ENCODE data around the gene PTPRD. TPM values are rescaled to one million over a fixed set of nuclear protein-coding genes. Genes with fewer than 3 reads are reported as not detected.
"Not testable (repeated sequence)": the region's sequence is repeated elsewhere in the genome, so short reads cannot be mapped to it uniquely, and the experiment has no call there.

PTPRD gene
- total RNA-seq, 1 donor from 2014 or later, result 197 TPM

DNA sequence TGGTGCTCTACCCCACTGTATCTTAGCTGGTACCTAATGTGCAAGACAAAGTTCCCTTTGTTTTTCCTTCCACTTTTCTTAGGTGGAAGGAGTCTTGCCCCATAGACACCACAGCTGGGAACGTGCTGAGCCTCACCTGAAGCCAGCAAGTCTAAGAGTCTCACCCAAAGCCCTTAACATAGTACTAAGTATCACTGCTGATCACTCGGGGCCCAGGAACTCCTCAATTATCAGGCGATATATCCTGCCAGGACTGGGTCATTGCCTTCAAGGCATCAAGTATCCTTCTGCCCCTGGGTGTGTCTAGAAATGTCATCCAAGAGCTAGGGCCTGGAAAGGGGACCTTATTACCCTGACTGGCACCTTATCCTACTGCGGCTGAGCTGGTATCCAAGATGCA is 123.9 kb downstream of the PTPRD start:
- H3K27me3 Mint-ChIP-seq, result no peaks in the 10 kb centered on the region
- no peaks in the 10 kb centered on the region for H3K4me1 Mint-ChIP-seq (ENCODE audit: unreplicated experiment)
- TF ChIP-seq, protein P1, sequence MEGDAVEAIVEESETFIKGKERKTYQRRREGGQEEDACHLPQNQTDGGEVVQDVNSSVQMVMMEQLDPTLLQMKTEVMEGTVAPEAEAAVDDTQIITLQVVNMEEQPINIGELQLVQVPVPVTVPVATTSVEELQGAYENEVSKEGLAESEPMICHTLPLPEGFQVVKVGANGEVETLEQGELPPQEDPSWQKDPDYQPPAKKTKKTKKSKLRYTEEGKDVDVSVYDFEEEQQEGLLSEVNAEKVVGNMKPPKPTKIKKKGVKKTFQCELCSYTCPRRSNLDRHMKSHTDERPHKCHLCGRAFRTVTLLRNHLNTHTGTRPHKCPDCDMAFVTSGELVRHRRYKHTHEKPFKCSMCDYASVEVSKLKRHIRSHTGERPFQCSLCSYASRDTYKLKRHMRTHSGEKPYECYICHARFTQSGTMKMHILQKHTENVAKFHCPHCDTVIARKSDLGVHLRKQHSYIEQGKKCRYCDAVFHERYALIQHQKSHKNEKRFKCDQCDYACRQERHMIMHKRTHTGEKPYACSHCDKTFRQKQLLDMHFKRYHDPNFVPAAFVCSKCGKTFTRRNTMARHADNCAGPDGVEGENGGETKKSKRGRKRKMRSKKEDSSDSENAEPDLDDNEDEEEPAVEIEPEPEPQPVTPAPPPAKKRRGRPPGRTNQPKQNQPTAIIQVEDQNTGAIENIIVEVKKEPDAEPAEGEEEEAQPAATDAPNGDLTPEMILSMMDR (conservative IDR thresholded peaks at IDR 0.05), result no peak
- no peaks in the 10 kb centered on the region for H3K9me3 Mint-ChIP-seq
- H3K36me3 Mint-ChIP-seq, result no peaks in the 10 kb centered on the region
- DNase-seq (ENCODE audit: extremely low spot score, unreplicated experiment), result no peak
- H3K4me3 Mint-ChIP-seq, result no peak overlapping the region
- no peak overlapping the region for H3K27ac Mint-ChIP-seq

DNA sequence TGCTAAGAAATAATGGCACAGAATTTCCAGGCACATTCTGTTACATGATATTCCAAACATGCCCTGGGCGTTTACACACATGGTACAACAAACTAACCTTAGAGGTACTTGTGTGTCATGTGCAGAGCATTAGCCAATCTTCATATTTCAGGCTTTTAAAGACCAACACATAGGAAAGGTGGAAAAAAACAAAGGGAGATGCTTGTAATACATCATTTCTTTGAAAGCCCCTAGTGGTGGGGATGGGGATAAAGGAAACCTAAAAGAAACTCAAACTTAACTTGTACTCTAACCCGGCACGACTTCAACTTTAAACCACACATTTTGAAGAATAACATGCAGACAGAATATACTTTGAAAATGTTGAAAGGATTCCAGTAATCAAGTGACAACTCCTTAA is 133.6 kb downstream of the PTPRD start:
- TF ChIP-seq, protein P1 (conservative IDR thresholded peaks at IDR 0.05), result peak; percentile 74
- Mint-ChIP-seq H3K27ac (no peak overlapping the region), H3K9me3 (no peaks in the 10 kb centered on the region), H3K4me3 (no peak overlapping the region), H3K27me3 (no peaks in the 10 kb centered on the region), H3K4me1 (ENCODE audit: unreplicated experiment) (no peaks in the 10 kb centered on the region), H3K36me3 (no peaks in the 10 kb centered on the region)
- no peak for DNase-seq (ENCODE audit: extremely low spot score, unreplicated experiment)

GRCh38 chr9:10449201-10449617 is 163.6 kb downstream of the PTPRD start:
- not testable (repeated sequence) for H3K9me3 Mint-ChIP-seq; H3K4me3 Mint-ChIP-seq; DNase-seq (ENCODE audit: extremely low spot score, unreplicated experiment); H3K27ac Mint-ChIP-seq; H3K36me3 Mint-ChIP-seq; H3K4me1 Mint-ChIP-seq (ENCODE audit: unreplicated experiment); H3K27me3 Mint-ChIP-seq

DNA sequence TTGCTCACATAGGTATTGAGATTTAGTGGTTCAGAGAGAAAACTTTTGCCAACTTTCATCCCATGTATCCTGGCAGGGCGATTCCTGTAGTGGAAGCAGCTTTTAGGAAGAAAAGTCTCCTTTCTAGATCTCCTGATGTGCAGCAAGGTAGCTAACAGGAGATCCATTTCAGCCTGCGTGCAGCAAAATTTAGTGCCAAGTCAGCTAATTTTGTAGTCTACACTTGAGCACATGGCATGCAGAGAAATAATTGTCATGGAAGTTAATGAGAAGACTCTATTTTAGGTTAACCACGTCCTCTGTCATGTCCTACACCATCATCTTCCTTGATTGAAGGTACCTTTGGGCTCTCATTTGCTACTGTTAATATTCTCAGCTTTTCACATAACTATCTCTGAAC is 165.8 kb downstream of the PTPRD start:
- no peaks in the 10 kb centered on the region for H3K36me3 Mint-ChIP-seq
- no peaks in the 10 kb centered on the region for H3K4me1 Mint-ChIP-seq (ENCODE audit: unreplicated experiment)
- TF ChIP-seq, protein P1 (conservative IDR thresholded peaks at IDR 0.05), result no peak
- DNase-seq (ENCODE audit: extremely low spot score, unreplicated experiment), result no peak
- no peaks in the 10 kb centered on the region for H3K9me3 Mint-ChIP-seq
- H3K27ac Mint-ChIP-seq, result no peak overlapping the region
- no peaks in the 10 kb centered on the region for H3K27me3 Mint-ChIP-seq
- no peak overlapping the region for H3K4me3 Mint-ChIP-seq

DNA sequence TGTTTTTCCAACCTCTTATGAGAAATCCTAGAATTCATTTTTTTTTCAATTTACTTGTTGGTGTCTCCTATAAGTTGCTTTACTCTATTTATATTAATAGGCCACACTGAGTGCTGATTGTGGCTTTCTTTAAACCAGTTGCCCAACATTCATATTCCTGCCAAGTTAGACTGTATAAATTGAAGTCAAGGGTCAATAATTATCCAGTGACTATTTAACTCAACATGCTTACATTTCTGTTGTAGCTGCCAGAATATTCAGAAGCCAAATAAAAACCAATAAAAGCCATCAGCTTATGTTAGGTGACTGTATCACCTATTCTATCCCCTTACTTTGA is 169.0 kb downstream of the PTPRD start:
- H3K4me3 Mint-ChIP-seq, result no peak overlapping the region
- no peaks in the 10 kb centered on the region for H3K4me1 Mint-ChIP-seq (ENCODE audit: unreplicated experiment)
- H3K27ac Mint-ChIP-seq, result no peak overlapping the region
- no peaks in the 10 kb centered on the region for H3K27me3 Mint-ChIP-seq
- no peaks in the 10 kb centered on the region for H3K9me3 Mint-ChIP-seq
- H3K36me3 Mint-ChIP-seq, result no peaks in the 10 kb centered on the region
- TF ChIP-seq, protein P1 (conservative IDR thresholded peaks at IDR 0.05), result no peak
- no peak for DNase-seq (ENCODE audit: extremely low spot score, unreplicated experiment)

DNA sequence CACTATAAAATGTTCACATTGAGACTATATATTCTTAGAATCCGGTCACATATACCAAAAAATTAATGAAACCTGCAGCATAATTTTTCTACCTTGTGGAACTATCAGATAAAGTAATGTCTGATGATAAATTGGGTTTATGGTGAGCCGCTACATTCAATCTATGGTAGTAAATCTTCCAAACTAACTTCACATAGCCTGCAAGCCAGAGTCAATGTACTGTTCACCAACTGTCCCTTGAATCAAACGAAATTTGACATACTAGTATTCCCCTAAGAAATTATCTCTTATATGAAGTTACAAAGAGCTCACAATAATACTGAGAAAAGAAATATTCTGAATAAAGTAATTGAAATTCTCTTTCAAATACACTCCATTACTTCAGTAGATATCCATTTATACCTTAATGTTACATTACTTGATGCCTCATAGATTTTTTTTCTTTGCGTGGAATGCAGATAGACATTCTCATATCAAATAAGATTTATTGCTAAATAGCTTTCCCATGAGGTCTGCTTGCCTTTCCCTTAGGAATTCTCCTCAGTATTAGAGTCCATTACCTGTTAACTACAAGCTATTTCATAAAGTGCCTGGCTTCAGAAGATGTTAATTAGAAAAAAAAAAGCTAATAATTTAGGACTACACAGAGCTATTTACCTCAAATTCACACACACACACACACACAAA is 169.5 kb downstream of the PTPRD start:
- no peaks in the 10 kb centered on the region for H3K9me3 Mint-ChIP-seq
- no peaks in the 10 kb centered on the region for H3K27me3 Mint-ChIP-seq
- H3K27ac Mint-ChIP-seq, result no peak overlapping the region
- H3K4me3 Mint-ChIP-seq, result no peak overlapping the region
- TF ChIP-seq, protein P1 (conservative IDR thresholded peaks at IDR 0.05), result no peak
- DNase-seq (ENCODE audit: extremely low spot score, unreplicated experiment), result no peak
- H3K36me3 Mint-ChIP-seq, result no peaks in the 10 kb centered on the region
- H3K4me1 Mint-ChIP-seq (ENCODE audit: unreplicated experiment), result no peaks in the 10 kb centered on the region
